HG03095 (cell line): ENCODE data around the gene NPTXR.

ENCODE experiments used
- ATAC-seq: cut with Tn5 transposase; IDR thresholded peaks from one replicate; pipeline ENCODE4 v1.9.1; 2021; ENCODE audit warnings: moderate library complexity; ENCODE audit not compliant: unreplicated experiment

Gene NPTXR

DNA sequence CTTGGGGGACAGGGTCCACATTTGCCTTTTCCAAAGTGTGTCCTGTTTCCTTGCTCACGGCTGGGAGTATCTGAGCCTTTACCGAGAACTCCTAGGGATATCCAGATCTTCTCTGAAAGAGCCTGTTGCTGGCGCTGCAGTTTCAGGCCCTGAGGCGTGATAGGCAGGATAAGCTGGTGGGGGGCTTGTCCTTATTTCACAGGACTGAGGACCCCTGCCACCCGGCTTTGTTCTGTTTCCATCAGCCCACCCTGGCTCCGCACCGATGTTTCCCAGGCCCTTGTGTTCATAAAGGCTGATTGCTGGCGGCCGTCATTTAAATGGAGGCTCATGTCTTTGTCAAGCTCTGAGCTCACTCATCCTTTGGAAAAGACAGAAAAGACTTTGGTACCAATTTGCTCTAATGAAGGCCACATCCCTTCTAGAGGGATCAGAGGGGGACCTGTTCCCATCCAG is 9.4 kb upstream of the NPTXR start:
- no peak for ATAC-seq

DNA sequence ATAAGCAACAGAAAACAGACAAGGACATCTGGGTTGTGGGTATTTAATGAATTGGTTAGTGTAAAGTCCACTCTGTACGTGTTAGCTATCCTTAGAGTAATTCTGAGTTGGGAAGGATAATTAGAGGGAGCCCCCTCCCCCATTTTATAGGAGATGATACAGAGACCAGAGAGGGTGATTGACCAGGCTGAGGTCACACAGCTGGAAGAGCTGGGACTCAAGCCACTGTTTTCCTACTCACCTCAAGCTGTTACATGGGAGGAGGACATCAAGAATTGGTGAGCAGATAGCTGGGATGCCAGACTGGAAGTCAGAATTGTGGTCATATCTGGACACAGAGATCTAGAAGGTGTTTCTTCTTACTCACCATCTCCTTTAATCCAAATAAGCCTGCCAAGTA is 8.7 kb upstream of the NPTXR start:
- no peak for ATAC-seq

DNA sequence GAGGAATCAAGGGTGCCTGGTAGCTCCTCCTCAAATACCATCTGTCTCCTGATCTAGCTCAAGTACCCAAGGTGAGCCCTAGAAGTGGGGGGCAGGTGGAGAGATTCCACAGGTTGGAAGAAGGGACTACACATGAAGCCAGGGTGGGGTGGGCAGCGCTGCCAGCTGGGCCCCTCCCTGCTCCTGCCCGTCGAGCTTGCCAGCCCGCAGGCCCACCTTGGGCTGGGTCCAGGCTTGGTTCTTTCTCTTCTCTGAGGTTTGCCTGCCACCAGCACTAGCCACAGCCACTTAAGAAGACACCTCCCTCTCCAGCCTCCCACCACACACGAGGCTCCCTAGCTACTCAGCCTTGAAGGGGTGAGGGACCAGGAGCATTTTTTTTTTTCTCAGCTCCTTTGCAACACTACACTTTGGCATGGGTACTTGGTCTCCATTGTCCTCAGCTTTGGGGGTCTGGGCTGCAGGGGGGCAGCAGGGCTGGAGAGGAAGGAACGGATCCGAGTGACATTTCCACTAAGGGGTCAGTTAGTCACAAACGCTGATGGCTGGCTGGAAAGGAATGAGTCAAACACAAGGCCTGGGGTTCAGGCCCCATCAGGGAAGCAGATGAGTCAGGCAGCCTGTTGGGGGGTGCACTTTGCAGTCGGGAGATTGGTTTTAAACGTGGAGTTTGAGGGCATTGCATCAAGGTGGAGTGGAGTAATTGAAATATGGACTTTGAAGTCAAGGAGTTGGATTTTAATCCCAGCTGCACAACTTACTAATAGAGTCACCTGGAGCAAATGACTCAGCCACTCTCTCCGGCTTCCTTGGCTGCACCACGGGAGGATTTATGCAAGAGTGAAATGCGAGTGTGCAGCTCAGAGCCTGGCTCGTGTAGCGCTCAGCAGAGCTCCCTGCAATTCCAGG is 7.4 kb upstream of the NPTXR start:
- ATAC-seq, result no peak

DNA sequence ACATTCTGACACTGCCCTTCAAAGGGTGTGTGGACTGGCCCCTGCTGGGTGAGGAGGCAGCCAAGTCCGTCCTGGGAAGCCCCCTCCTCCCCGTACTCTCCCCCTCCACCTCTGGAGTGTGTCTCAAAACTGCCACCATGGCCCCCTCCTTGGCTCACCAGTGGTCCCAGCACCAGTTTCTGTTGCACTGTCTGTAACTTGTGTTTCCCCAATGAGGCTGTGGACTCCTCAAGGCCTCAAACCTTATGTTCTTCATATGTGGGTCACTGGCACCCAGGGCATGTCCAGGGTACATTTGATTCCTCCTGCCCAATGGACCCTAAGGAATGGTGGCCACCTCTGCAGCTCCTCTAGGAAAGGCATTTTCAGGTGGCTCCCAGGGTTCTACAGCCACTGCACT is 6.6 kb upstream of the NPTXR start:
- ATAC-seq, result no peak

DNA sequence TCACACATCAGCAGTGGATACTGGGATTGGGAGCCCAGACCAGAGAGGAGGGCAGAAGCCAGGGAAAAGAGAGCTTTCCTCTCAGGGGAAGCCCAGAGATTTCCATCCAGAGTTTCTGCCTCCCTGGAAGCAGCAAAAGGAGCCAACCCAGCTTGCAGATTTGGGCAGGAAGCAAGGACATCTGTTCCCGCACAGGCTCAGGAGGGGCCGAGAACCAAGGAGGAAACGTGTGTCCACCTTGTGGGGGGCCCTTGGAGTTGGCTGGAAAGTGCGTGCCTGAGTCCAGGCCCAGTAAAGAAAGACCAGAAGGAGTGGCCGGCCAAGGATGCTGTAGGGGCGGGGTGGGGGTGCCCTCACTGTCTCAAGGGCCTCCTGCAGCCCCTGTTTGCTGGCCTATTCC is 6.0 kb upstream of the NPTXR start:
- no peak for ATAC-seq

DNA sequence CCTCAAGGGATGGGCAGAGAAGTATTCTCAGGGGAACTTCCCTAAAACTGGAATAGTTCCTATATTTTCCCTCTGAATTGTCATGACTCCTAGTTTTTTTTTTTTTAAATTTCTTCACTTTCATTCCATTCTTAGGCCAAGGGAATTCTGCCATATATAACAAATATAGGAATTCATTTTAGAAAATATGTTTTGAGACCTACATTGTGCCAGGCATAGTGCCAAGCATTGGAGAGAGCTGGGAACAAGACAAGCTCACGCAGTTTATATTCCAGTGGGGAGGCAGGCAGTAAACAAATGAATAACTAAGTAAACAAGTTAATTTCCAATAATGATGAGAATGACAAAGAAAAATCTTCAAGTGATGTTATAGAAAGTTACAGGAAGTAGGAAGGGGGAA is 2.6 kb upstream of the NPTXR start:
- no peak for ATAC-seq

DNA sequence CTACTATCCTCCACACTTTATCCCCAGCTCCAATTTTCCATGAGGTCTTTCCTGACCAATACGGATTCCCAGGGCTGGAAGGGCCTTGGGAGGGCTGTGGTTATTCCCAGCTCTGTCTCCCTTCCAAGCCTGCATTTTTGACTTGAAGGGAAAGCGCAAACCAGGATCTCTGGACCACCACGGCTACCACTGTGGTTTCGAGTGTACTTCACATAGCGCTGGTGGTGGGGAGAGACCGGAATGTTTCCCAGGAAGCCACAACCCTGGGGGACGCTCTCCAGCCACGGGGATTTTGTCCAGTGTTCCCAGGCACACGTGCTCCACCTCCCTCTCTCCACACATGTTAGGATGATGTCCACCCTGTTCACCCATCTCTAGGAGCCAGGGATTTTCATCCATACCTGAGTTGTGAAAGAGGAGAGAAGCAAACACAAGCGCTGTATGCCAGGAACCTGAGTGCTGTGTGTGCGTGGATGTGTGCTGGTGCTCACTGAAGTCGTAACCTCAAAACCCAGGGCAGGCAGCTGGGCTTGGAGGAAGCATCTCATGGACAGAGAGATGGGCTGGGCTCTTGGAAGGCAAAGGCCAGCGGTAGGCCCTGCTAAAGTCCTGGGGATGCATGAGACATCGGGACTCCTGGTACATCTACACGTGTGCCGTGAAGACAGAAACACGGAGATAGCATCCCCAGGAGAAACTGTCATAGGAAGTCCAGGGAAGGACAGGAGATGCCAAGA is 1.3 kb upstream of the NPTXR start:
- no peak for ATAC-seq

DNA sequence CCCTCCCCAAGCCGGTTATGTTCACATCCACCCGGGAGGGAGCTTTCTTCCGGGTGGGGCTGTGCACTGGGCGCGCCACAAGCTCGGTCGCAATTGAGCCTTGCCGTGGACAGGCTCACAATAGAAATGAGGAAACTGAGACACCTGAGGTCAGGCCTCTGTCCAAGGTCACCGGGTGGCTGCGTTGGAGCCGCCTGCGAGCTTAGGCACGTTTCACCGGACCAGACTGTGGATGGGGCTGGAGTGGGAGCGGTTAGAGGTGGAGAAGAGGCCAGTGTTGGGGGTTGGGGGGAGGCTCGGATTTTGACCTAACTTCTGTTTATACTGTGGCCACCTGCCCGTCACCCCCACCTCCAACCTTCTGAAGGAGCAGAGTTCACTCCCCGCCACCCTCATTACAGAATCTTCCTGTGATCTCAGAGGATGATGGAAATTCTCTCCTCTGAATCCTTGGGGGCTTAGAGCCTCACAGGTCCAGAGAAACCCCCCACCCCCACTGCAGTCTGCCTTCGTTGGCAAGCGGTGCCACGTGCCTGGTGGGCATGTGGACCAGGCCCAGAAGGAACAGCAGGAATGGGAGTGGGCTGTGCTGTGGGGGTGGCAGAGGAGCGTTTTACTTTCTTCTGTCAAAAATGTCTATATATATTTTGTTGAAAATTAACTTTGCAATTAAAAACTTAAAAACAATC is 631 bp upstream of the NPTXR start:
- no peak for ATAC-seq

DNA sequence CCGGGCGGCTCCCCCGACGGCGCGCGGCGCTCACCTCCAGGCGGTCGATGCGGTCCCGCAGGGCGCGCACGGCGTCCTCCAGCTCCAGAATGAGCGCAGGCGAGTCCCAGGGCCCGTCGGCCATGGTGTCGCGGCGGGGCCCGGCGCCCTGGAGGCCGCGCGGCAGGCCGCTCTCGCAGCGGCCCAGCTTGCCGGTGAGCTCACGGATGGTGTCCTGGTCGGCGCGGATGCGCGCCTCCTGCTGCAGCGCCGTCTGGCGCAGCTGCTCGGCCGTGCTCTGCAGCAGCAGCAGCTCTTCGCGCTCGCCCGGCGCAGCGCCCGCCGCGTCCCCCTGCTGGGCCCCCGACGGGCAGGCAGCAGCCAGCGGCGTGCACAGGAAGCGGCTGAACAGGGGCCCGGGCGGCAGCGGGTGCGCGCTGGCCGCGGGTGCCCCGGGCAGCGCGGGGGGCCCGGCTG is 599 bp downstream of the NPTXR start:
- ATAC-seq, result no peak

DNA sequence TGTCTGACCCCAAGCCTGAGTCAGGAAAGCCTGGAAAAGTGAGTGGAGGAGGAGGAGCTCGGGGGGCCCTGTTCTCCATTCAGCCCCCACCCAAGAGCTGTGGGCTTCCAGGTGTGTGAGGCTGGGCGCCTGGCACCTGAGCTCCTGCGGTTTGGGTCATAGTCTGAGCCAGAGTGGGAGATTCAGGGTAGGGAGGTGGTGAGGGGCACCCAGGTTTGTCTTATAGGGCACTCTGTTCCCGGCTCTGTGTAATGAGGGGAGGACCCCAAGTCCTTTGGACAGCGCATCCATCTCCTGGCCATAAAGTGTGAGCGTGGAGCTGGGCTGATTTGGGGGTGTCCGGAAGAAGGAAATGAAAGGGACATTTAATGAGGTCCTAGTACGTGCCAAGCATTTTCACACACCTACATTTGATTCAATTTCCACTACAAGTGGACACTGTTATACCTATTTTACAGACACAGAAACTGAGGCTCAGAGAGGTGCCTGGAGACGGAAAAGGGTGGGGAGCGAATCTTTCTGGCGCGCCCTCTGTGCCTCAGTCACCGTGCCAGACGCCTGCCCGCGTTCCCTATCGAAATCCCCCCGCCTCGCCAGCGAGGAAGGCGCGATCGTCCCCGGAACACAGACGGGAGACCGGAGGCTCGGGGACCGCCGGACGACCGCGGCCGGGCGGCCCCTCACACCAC is 1.2 kb downstream of the NPTXR start:
- ATAC-seq, result no peak

DNA sequence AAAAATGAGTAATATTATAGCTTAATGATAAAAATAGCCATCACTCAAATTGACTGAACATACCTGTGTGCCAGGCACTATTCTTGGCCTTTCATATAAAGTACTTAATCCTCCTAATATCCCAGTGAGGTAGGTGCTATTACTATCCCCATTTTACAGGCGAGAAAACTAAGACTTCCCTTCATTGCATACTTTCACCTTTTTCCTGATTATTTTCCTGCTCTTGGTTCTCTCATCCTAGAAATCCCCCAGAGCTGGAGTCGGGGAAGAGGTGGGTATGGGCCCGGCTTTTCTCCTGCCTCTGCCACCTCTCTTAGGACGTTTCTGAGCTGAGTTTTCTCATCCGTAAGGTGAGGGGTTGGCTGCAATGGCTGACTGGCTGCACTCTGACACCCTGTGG is 2.2 kb downstream of the NPTXR start:
- ATAC-seq, result no peak

DNA sequence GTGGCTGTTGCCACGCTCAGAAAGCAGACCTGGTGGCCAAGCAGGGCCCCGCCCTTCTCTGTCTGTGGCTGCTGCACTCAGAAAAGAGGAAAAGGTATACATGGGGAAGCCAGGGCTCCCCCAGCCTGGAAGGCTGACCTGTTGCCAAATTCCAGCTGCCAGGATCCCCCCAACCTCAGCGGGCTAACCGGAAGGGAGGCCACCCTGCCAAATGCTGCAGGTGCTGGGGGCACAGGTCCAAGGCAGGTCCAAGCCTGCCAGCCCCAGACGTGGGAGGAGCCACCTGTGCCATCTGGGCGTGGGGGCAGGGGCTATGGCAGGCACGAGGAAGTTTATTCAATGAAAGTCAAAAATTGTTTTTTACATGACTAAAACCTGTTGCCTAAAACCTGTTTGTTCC is 2.6 kb downstream of the NPTXR start:
- no peak for ATAC-seq

DNA sequence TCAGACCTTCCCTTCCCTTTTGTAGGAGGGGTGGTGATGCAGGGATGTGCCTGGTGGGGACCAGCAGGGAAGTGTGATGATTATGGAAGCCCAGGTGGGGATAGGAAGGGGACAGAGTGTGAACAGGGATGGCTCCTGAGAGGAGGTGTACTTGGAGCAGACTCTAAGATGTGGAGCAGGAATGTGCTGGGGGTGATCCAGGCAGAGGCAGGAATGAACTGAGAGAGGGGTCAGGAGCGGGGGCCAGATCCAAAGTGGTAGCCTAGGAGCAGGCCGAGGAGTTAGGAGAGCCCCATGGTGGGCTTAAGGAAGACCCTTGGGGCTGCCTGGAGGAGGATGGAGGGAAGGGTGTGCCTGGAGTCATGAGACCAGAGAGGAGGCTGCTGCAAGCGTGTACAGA is 3.7 kb downstream of the NPTXR start:
- no peak for ATAC-seq

DNA sequence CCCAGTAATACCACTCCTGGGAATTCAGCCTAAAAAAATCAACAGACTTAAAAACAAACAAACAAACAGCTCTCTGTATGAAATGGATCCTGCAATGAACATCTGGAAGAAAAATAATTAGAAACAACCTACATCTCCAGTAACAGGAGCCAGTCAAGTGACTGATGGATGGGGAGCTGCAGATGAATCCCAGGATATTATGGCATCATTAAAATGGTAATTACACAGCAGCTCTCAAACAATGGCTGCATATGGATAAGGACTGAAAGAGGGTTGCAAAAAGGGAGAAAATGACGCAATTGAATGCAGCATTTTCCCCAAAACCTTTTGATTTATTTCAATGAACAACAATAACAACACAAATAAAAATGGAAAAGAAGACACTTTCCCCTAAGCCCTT is 4.1 kb downstream of the NPTXR start:
- ATAC-seq, result no peak

DNA sequence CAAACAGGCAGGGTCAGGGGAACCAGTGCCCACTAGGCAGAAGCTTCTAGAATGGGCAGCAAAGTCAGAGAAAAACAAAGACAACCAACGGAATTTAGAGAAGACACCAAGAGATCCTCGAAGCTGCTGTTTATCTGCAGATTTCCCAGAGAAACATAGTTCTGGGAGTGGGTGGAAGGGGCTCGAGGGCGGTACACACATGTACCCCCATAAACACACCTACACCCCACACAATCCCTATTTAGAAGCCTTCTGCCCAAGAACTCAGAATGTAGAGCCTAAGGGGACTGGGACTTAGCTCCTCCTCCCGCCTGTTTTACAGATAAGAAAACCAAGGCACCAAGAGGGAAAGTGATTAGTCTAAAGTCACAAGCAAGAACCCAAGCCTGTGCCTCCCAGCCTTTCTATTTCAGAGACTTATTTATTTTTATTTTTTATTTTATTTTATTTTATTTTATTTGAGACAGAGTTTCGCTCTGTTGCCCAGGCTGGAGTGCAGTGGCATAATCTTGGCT is 6.4 kb downstream of the NPTXR start:
- ATAC-seq, result no peak

DNA sequence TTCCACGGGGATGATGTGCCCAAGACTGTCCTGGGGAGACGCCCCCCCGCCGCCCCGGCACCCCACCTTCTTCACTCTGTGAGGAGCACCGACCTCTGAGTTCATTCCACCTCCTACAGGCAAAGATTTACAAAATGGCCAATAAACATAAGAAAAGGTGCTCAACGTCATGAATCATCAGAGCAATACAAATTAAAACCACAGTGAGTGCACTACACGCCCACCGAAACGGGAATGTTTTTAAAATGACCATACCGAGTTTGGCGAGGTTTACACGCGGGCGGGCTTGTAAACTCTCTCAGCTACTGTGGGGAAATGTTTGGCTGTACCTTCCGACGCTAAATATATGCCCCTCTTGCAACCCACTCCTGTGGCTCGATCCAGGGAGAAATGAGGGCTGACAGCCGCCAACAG is 7.9 kb downstream of the NPTXR start:
- ATAC-seq, result no peak

DNA sequence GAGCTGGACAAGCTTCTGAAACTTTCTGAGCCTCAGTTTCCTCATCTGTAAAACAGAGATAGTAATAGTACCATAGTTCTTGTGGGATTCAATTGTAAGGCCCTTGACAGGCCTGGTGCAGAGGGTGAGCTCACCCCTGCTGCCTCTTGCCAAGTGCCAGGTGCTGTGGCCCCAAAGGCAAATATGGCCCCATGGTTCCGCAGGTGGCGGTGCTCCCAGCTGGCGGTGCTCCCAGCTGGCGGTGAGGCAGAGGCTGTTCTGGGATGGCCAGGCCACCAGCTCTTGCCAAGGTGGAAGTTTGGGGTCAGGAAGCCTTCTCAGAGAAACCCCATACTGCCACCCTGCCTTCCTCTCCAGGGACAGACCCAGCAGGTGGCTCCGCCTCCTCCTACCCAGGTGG is 8.8 kb downstream of the NPTXR start:
- ATAC-seq, result no peak

DNA sequence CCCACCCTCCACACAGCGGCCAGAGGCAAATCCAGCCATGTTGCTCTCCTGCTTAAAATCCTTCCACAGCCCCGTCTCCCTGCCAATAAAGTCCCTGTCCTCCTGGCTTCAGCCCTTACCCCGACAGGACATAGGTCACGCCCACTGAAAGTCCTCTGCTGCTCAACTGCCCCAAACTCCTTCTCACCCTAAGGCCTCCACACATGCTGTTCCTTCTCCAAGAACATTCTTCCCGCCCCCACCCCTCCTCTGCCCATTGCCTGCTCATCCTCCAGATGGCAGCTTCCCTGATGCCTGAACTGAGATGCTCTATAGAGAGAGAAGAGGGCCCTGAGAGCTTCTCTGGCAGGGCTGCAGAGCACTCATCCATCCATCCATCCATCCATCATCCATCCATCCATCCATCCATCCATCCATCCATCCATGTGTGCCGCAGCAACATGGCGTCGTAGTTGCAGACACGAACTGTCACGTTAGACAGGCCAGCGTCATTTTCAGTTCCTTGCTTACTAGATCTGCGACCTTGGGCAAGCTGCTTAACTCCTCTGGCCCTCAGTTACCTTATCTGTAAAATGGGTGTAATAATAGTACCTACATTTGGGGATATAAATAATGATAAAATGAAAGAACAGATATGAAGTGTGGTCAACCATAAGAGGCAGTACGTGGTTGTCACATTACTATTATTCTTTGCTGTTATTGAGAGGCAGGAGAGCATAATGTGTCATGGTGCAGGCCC is 9.4 kb downstream of the NPTXR start:
- ATAC-seq, result no peak

DNA sequence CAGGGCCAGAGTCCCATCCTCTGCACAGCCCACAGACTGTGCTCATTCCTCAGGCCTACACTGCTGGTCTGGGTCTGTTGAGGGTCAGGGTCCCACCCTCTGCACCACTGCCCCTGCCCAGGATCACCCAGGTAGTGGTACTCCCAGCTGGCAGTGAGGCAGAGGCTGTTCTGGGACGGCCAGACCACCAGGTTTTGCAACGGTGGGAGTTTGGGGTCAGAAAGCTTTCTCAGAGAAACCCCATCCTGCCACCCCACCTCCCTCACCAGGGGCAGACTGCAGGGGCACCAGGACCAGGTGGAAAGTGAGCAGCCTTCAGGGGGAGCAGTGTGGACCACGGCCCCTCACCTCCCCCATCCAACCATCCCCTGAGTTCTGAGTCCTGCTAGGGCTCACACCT is 10.8 kb downstream of the NPTXR start:
- ATAC-seq, result no peak
